MG63 (cell line): ENCODE results near the gene OR2V1. TPM values are rescaled to one million over a fixed set of nuclear protein-coding genes. Genes with fewer than 3 reads are reported as not detected.
"Not testable (repeated sequence)": the region's sequence is repeated elsewhere in the genome, so short reads cannot be mapped to it uniquely, and the experiment has no call there.

Source experiments
- DNase-seq: peaks from one replicate; pipeline ENCODE4 v3.0.0-alpha.2; 2020
- H3K27me3 ChIP-seq: fragments of 250-450 bp; sonication (Bioruptor Pico); 2 replicates; pipeline ENCODE4 v1.5.1; 2020; ENCODE audit warnings: mild to moderate bottlenecking, moderate library complexity
- H3K36me3 ChIP-seq: fragments of 250-450 bp; sonication (Bioruptor Pico); 2 replicates; pipeline ENCODE4 v1.5.1; 2020; ENCODE audit warnings: mild to moderate bottlenecking, moderate library complexity
- H3K4me3 ChIP-seq: fragments of 250-450 bp; sonication (Bioruptor Pico); 2 replicates; pipeline ENCODE4 v1.5.1; 2020; ENCODE audit warnings: mild to moderate bottlenecking, moderate library complexity
- H3K9me3 ChIP-seq: fragments of 250-450 bp; sonication (Bioruptor Pico); 2 replicates; pipeline ENCODE4 v1.5.1; 2020; ENCODE audit warnings: mild to moderate bottlenecking, moderate library complexity
- total RNA-seq: library from RNA; depleted of rRNA; stranded (reverse); fragments of >200 nt; shearing (Covaris generic); gene quantifications from 2 replicates; pipeline ENCODE4 v1.2.3, GENCODE V29; 2014; ENCODE audit warnings: low replicate concordance; rRNA removed

OR2V1 gene
- total RNA-seq = not detected in 2 replicates

GRCh38 chr5:181130832-181131496 lies at the start of gene OR2V1:
TSS of gene OR2V1 (minus strand) at chr5:181131169. CDS start at chr5:181125304, 5,865 bp downstream.
- no peak for DNase-seq
- H3K36me3 ChIP-seq = no peaks in the 10 kb centered on the region
- no peak within 1 kb of the TSS for H3K4me3 ChIP-seq
- peaks cover 28% of the 10 kb centered on the region for H3K27me3 ChIP-seq
- peaks cover 3% of the 10 kb centered on the region; the same call in 1 of the 2 replicates for H3K9me3 ChIP-seq

GRCh38 chr5:181177559-181177958 lies 46.6 kb upstream of the OR2V1 start:
- not testable (repeated sequence) for H3K27me3 ChIP-seq, H3K9me3 ChIP-seq, DNase-seq, H3K4me3 ChIP-seq, H3K36me3 ChIP-seq

GRCh38 chr5:181176254-181176952 lies 45.4 kb upstream of the OR2V1 start:
- H3K4me3 ChIP-seq = no peak overlapping the region
- no peak for DNase-seq
- H3K9me3 ChIP-seq = no peaks in the 10 kb centered on the region
- H3K27me3 ChIP-seq = no peaks in the 10 kb centered on the region
- no peaks in the 10 kb centered on the region for H3K36me3 ChIP-seq

- Histone ChIP-seq H3K4me3 (peak overlapping the region; percentile 41), H3K36me3 (no peaks in the 10 kb centered on the region), H3K27me3 (no peaks in the 10 kb centered on the region), H3K9me3 (no peaks in the 10 kb centered on the region)
- peak; percentile 93 for DNase-seq
Measured at GRCh38 chr5:181173420-181174342, 42.7 kb upstream of the OR2V1 start.

- Histone ChIP-seq H3K27me3 (no peaks in the 10 kb centered on the region), H3K36me3 (no peaks in the 10 kb centered on the region), H3K4me3 (peak overlapping the region; percentile 41), H3K9me3 (no peaks in the 10 kb centered on the region)
- DNase-seq = no peak
Measured at GRCh38 chr5:181173027-181173419, 42.1 kb upstream of the OR2V1 start.

- H3K9me3 ChIP-seq = no peaks in the 10 kb centered on the region
- no peak for DNase-seq
- H3K36me3 ChIP-seq = no peaks in the 10 kb centered on the region
- H3K4me3 ChIP-seq = no peak overlapping the region
- no peaks in the 10 kb centered on the region for H3K27me3 ChIP-seq
Measured at GRCh38 chr5:181171782-181172181, 40.8 kb upstream of the OR2V1 start.

GRCh38 chr5:181170996-181171395 lies 40.0 kb upstream of the OR2V1 start:
- Histone ChIP-seq H3K36me3 (no peaks in the 10 kb centered on the region), H3K4me3 (no peak overlapping the region), H3K27me3 (no peaks in the 10 kb centered on the region), H3K9me3 (no peaks in the 10 kb centered on the region)
- DNase-seq = no peak

- DNase-seq = no peak
- peak overlapping the region; percentile 10; the same call in 1 of the 2 replicates for H3K4me3 ChIP-seq
Measured at GRCh38 chr5:181170237-181170825, 39.4 kb upstream of the OR2V1 start.

GRCh38 chr5:181169459-181170236 lies 38.7 kb upstream of the OR2V1 start:
- not testable (repeated sequence) for H3K27me3 ChIP-seq, H3K9me3 ChIP-seq, H3K36me3 ChIP-seq
- H3K4me3 ChIP-seq = peak overlapping the region; percentile 10; the same call in 1 of the 2 replicates
- peak; percentile 91 for DNase-seq

More at GRCh38 chr5:181170237-181170825, 39.4 kb upstream of the OR2V1 start:
- Histone ChIP-seq H3K9me3 (no peaks in the 10 kb centered on the region), H3K27me3 (no peaks in the 10 kb centered on the region), H3K36me3 (no peaks in the 10 kb centered on the region)

- DNase-seq = no peak
- H3K9me3 ChIP-seq = no peaks in the 10 kb centered on the region
Measured at GRCh38 chr5:181168595-181169118, 37.7 kb upstream of the OR2V1 start.

GRCh38 chr5:181167814-181168488 lies 37.0 kb upstream of the OR2V1 start:
- Histone ChIP-seq H3K4me3 (no peak overlapping the region), H3K9me3 (no peaks in the 10 kb centered on the region), H3K36me3 (no peaks in the 10 kb centered on the region), H3K27me3 (no peaks in the 10 kb centered on the region)
- DNase-seq = no peak

More at GRCh38 chr5:181168595-181169118, 37.7 kb upstream of the OR2V1 start:
- H3K36me3 ChIP-seq = no peaks in the 10 kb centered on the region
- no peak overlapping the region; the same call in 1 of the 2 replicates for H3K4me3 ChIP-seq
- no peaks in the 10 kb centered on the region for H3K27me3 ChIP-seq

GRCh38 chr5:181166812-181167733 lies 36.1 kb upstream of the OR2V1 start:
- Histone ChIP-seq H3K4me3 (no peak overlapping the region), H3K36me3 (no peaks in the 10 kb centered on the region), H3K9me3 (no peaks in the 10 kb centered on the region), H3K27me3 (no peaks in the 10 kb centered on the region)
- DNase-seq = no peak

GRCh38 chr5:181164076-181164952 lies 33.3 kb upstream of the OR2V1 start:
- Histone ChIP-seq H3K36me3 (no peaks in the 10 kb centered on the region), H3K9me3 (no peaks in the 10 kb centered on the region), H3K4me3 (no peak overlapping the region), H3K27me3 (no peaks in the 10 kb centered on the region)
- peak; percentile 64 for DNase-seq
